Keratinocyte (primary cell): ENCODE data around the gene TRIM38. TPM values are rescaled to one million over a fixed set of nuclear protein-coding genes. Genes with fewer than 3 reads are reported as not detected.

Source experiments
- DNase-seq: peaks from one replicate; pipeline ENCODE4 v3.0.0-alpha.2; 2011; ENCODE audit warnings: low read depth, missing footprints, low spot score
- FAIRE-seq: peaks from 2 replicates; lab custom pipeline; 2011; peaks lifted over from hg19 to GRCh38; lab: Jason Lieb, UNC
- H2AFZ ChIP-seq: 2 replicates; pipeline ENCODE4 v1.6.0; 2012; ENCODE audit warnings: low read length, control low read depth, inconsistent platforms; ENCODE audit not compliant: control insufficient read depth
- H3K27ac ChIP-seq: 2 replicates; pipeline ENCODE4 v1.5.1; 2011; ENCODE audit warnings: low read length; ENCODE audit not compliant: control insufficient read depth, insufficient read depth
- H3K27me3 ChIP-seq: 3 replicates; pipeline ENCODE4 v1.6.0; 2011; ENCODE audit warnings: low read length; ENCODE audit not compliant: control insufficient read depth, insufficient read depth; ENCODE audit errors: extremely low read depth
- H3K36me3 ChIP-seq, 2 experiments: 2 replicates in 1 of 2; 3 replicates in 1 of 2; pipeline ENCODE4 v1.5.1; 2011; ENCODE audit warnings: low read length in 2 of 2, mild to moderate bottlenecking in 1 of 2; ENCODE audit not compliant: control insufficient read depth in 2 of 2, insufficient read depth in 2 of 2; ENCODE audit errors: extremely low read depth in 1 of 2
- H3K4me1 ChIP-seq: 3 replicates; pipeline ENCODE4 v1.5.1; 2011; ENCODE audit warnings: low read length; ENCODE audit not compliant: control insufficient read depth, insufficient read depth; ENCODE audit errors: extremely low read depth
- H3K4me2 ChIP-seq: 3 replicates; pipeline ENCODE4 v1.6.0; 2011; ENCODE audit warnings: low read depth, low read length; ENCODE audit not compliant: control insufficient read depth, insufficient read depth; ENCODE audit errors: extremely low read depth
- H3K4me3 ChIP-seq, 3 experiments: fragments of 200-600 bp in 1 of 3; sonication (generic) in 1 of 3; 2 replicates in 2 of 3; 3 replicates in 1 of 3; pipeline ENCODE4 v1.5.1; 2011 to 2016; ENCODE audit warnings: low read length in 3 of 3, mild to moderate bottlenecking in 3 of 3, control low read depth in 2 of 3, inconsistent platforms in 1 of 3, low read depth in 1 of 3, mixed read lengths in 1 of 3, mixed run types in 1 of 3, moderate library complexity in 1 of 3; ENCODE audit not compliant: control insufficient read depth in 2 of 3, insufficient read depth in 2 of 3; ENCODE audit errors: extremely low read depth in 1 of 3
- H3K79me2 ChIP-seq: 2 replicates; pipeline ENCODE4 v1.6.0; 2012; ENCODE audit warnings: low read length; ENCODE audit not compliant: control insufficient read depth, insufficient read depth
- H3K9ac ChIP-seq: 3 replicates; pipeline ENCODE4 v1.6.0; 2011; ENCODE audit warnings: low read length; ENCODE audit not compliant: control insufficient read depth, insufficient read depth; ENCODE audit errors: extremely low read depth
- H3K9me1 ChIP-seq: 3 replicates; pipeline ENCODE4 v1.6.0; 2011; ENCODE audit warnings: low read length; ENCODE audit not compliant: control insufficient read depth, insufficient read depth; ENCODE audit errors: extremely low read depth
- H3K9me3 ChIP-seq: 2 replicates; pipeline ENCODE4 v1.5.1; 2012; ENCODE audit warnings: low read depth, low read length; ENCODE audit not compliant: control insufficient read depth
- H4K20me1 ChIP-seq: 3 replicates; pipeline ENCODE4 v1.6.0; 2011; ENCODE audit warnings: low read length; ENCODE audit not compliant: control insufficient read depth, insufficient read depth; ENCODE audit errors: extremely low read depth
- CTCF ChIP-seq, 3 experiments: IDR thresholded peaks in 1 of 3; conservative IDR thresholded peaks in 1 of 3; optimal IDR thresholded peaks in 1 of 3; 2 replicates in 2 of 3; 3 replicates in 1 of 3; pipeline versions ENCODE3 to v1.5.1; 2011; ENCODE audit warnings: low read length in 3 of 3, mild to moderate bottlenecking in 3 of 3, moderate library complexity in 2 of 3, control low read depth in 1 of 3, inconsistent platforms in 1 of 3; ENCODE audit not compliant: insufficient read depth in 2 of 3; ENCODE audit errors: extremely low read depth in 1 of 3
- EZH2 ChIP-seq: IDR thresholded peaks from one replicate; pipeline ENCODE4 v1.6.1; 2012; ENCODE audit warnings: inconsistent platforms, mild to moderate bottlenecking, low read length, moderate library complexity
- dilution Hi-C: fragments of 300-500 bp; cut with MboI; formaldehyde crosslinking; loops from one replicate; pipeline ENCODE4 v1.7.0; 2020; ENCODE audit warnings: low sequenced_read_pairs; ENCODE audit not compliant: extremely low pct_ligation_motif_present
- polyA plus RNA-seq, 5 experiments: library from polyadenylated mRNA; depleted of rRNA in 3 of 5; stranded (reverse) in 3 of 5; stranded (forward) in 1 of 5; unstranded in 1 of 5; fragments of >200 nt; gene quantifications; 1 replicate in 1 of 5; 2 replicates in 3 of 5; 3 replicates in 1 of 5; pipeline versions ENCODE4 v1.2.1 to v1.2.3, GENCODE V29; 2011 to 2012; ENCODE audit warnings: missing spikeins in 2 of 5, low read depth in 1 of 5, low replicate concordance in 1 of 5

The TRIM38 gene
- polyA plus RNA-seq, 1 donor (not counting 4 experiments of a cell fraction or from before 2014, with no cell fraction given): 7.8 TPM

- Histone ChIP-seq H3K27me3 (no peaks in the 10 kb centered on the region), H3K9me3 (no peaks in the 10 kb centered on the region), H3K4me2 (no peak overlapping the region), H3K79me2 (no peaks in the 10 kb centered on the region), H3K36me3 (no peaks in the 10 kb centered on the region), H3K9ac (no peak overlapping the region), H3K9me1 (no peaks in the 10 kb centered on the region), H3K4me3 (no peak overlapping the region), H2AFZ (no peak overlapping the region), H3K4me1 (no peaks in the 10 kb centered on the region), H3K27ac (no peak overlapping the region), H4K20me1 (no peaks in the 10 kb centered on the region)
- TF ChIP-seq EZH2 (no peak), CTCF (optimal IDR thresholded peaks at IDR 0.05 in 1 of 3, IDR thresholded peaks at IDR 0.05 in 1 of 3, conservative IDR thresholded peaks at IDR 0.05 in 1 of 3; ENCODE audit: extremely low read depth in 1 of 3, insufficient read depth in 2 of 3, low read length in 3 of 3) (no peak)
- FAIRE-seq: no peak
- dilution Hi-C loops: no loop called here
- no peak for DNase-seq
Observed at GRCh38 chr6:25925876-25926275, 36.7 kb upstream of the TRIM38 start.

GRCh38 chr6:25927178-25927577 is 35.4 kb upstream of the TRIM38 start:
- Histone ChIP-seq H3K79me2 (no peaks in the 10 kb centered on the region), H3K9ac (no peak overlapping the region), H4K20me1 (no peaks in the 10 kb centered on the region), H3K9me1 (no peaks in the 10 kb centered on the region), H3K9me3 (no peaks in the 10 kb centered on the region), H3K36me3 (no peaks in the 10 kb centered on the region), H2AFZ (no peak overlapping the region), H3K4me2 (no peak overlapping the region), H3K27ac (no peak overlapping the region), H3K4me3 (no peak overlapping the region), H3K4me1 (no peaks in the 10 kb centered on the region), H3K27me3 (no peaks in the 10 kb centered on the region)
- FAIRE-seq: no peak
- TF ChIP-seq CTCF (optimal IDR thresholded peaks at IDR 0.05 in 1 of 3, IDR thresholded peaks at IDR 0.05 in 1 of 3, conservative IDR thresholded peaks at IDR 0.05 in 1 of 3; ENCODE audit: extremely low read depth in 1 of 3, insufficient read depth in 2 of 3, low read length in 3 of 3) (no peak), EZH2 (no peak)
- no peak for DNase-seq
- dilution Hi-C loops: no loop called here
